NCI-H2107 (cell line): ENCODE results near the gene HTR1B.

Source experiments
- DNase-seq: peaks from one replicate; lab custom pipeline; 2025; lab: John Stamatoyannopoulos, UW

The HTR1B gene

DNA sequence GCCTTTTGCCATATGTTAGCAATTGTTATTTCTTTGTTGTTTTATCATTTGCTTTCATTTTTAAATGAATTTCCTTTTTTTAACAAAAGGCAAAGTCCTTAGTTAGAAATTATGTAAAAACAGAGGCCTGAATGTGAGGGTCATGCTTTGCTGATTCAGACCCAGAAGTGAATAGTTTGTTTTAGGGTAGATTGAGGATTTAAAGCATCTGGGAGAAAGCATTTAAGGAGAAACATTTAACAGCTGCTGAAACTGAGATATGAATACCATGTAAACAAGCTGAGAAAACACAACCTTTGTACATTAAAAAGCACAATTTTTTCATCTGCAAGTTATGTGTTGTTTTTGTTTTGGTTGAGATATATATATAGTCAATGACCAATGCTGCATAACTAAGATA, 8.0 kb downstream of the HTR1B start:
- no peak for DNase-seq

DNA sequence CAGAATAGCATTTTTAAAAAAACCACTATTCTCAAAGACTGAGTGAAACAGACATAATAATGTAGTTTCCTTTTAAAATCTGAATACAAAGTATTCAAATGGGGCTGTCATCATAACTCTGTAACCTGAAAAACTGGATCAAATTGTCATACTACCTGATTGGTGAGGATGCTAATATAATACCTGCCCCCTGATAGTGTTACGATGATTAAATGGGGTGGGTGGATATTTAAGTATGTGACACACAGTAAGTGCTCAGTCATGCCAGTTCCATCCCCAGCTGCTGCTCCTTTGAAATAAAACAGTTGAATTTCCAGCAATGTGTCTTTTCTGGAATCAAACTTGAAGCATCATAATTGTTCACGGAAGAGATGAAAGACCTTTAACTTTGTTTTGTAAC, 8.9 kb downstream of the HTR1B start:
- no peak for DNase-seq

DNA sequence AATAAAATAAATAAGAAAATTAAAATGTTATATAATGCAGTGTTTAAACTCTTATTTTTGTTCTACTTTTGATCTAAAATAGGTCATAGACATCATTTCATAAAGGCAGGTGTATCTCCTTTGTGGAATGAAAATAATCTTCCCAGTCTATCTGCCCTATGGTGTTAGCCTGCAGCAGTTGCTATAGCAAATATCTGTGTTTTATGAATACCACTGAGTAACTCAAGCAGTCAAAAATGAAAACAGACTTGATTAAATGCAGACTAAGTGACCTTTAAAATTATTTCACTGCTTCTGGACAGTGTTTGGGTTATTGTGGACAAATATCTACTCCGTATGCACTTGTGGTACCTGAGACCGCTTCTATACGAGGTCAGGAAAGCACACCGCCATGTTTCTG, 11.8 kb downstream of the HTR1B start:
- no peak for DNase-seq

DNA sequence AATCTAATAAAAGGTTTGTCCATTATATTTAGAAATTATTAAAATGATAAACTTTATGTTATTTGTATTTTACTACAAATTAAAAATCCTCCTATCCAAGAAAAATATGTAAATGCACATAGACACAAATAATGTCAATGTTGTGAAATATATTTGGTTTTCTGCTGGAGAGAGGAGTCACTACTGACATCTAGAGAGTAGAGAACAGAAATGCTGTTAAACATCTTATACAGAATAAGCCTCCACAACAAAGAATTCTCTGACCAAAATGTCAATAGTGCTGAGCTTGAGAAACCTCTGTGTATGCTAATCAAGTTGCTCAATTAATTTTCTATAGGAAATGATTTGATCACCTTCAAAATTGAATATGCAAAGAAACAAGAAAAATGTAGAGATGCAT, 12.4 kb downstream of the HTR1B start:
- no peak for DNase-seq

DNA sequence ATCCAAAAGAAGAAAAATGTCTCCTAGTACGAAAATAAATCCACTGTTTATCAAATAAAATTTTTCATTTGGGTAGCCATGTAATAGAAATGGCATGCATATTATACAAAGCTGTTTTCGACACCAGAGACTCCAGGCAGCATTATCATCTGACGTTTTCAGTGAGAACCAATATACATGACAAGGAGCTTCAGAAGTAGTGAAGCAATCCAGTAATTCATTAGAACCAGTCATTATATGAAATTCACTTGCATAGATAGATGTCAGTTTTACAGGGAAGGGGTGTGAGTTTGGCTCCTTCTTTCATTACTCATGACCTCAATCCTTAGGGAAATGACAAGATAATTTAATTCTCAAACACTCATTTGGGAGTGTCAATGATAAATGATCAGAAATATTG, 14.7 kb downstream of the HTR1B start:
- no peak for DNase-seq

DNA sequence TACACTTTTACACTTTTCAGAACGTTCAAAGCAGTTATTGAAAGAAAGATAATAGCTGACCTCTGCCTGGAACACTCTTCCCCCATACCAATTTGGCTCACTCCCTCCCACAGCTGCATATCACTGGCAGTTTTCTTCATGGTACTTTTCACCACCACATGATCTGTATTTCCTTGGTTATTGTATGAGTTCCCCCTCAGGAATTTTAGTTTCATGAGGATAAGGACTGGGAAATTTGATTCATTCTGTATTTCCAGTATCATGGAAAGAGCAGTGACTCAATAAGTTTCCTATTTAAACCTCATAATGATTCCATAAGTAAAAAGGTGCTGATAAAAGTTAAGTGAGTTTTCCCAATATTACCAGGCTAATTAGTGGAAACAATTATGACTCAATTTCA, 16.0 kb downstream of the HTR1B start:
- no peak for DNase-seq

DNA sequence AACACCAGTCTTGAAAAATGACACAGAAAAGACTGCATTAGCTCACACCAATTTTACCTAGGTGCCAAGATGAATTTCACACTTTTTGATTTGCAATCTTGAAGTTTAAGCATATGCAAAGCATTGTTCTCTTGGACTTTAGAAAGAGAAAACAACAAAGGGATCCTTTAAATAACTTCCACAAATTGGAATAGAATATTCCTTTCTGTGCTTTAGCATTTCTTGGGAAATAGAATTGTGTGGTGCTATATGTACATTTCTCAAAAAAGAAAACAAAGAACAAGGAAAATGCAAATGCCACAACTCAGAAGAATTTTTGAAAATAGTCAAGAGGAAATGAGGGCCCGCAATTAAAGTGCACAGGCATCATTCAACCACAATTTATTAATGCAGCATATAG, 17.0 kb downstream of the HTR1B start:
- no peak for DNase-seq

DNA sequence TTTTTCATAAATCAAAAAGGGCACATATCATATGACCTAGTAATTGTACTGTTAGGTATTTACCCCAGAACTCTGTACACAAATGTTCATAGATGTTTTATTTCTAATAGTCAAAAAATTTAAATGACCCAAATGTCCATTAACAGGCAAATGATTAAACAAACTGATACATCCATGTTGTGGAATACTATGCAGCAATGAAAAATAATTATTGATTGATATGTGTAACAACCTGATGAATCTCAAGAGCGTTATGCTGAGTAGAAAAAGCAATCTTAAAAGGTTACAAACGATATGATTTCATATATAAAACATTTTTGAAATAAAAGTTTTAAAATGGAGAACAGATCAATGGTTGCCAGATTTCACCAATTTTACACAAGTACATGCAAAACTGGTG, 18.1 kb downstream of the HTR1B start:
- no peak for DNase-seq

DNA sequence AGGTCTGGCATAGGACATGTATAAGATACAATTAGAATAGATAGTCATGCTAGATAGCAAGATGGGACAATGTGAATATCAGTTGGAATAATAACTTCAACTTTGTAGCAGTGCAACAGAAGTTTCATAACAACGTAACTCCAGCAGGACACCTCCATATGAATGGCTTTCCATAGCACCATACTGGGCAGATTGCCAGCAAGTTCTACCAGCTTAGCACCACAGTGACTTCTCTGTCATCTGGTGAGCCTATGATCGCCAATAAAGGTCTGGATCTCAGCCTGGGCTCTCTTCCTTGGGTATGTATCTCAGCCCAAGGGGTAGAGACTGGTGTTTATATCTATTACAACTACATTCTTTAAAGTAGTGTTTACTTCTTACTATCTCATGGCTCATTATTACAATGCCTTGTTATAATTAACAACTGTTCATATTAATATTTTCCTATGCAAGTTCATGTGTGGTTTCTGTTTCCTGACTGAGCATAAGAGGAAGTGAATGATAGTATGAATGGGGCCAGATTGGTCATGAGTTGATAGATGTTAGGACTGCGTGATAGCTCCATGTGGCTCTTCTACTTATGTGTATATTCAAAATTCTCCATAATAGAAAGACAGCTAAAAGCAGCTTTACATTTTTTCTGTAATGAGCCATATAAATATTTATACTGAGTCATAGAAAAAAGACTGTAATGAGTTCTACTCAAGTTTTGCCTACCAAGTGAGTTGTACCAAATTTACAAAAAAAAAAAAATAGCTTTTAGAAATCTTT, 22.9 kb downstream of the HTR1B start:
- DNase-seq = no peak

DNA sequence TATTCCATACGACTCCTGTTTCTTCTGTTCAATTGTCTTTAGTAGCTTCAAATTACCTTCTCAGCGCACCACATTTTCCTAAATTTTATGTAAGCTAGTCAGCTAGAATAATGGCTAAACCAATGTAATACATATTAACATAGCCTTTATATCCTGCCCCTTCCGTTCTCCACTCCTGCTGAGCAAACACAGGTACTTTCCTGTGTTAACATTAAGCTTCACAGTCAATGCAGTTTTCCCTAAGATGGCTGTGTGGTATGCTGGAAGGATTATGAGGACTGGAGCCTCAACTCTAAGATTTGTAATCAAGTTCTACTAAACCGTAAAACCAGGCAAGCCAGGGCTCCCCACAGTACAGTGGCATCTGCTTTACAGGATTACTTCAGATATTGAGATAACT, 29.4 kb downstream of the HTR1B start:
- no peak for DNase-seq

DNA sequence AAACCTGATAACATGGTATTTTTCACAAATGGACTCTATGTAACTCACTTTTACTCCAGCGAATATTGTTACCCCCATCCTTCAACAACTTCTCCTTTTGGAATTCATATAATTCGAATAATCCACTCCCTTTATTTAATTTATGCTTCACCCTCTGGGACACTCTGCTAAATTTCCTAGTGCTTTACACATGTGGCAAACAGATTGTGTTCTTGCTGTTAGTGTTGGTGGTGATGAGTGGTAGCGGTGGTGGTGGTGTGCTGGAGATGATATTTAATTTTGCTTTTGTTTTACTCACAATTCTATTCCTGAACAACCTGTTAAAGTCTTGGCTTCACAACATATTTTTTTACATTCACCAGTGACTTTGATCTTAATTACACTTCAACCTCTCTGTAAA, 32.8 kb downstream of the HTR1B start:
- DNase-seq = no peak

DNA sequence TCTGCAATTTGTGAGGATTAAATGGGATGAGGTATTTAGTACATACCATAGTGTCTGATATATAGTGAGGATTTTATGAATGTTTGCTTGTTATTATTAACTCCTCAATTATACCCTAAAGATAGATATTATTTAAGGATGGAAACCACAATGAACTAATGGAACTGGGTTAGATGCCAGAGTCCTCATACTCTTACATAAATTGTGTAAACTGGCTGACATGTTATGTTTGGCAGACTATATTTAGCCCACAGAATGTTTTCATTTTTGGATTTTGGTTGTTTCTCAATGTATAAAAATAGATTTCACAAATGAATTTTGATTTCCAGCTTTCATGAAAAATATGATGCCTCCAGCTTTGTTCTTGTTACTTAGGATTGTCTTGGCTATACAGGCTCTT, 37.6 kb downstream of the HTR1B start:
- no peak for DNase-seq

DNA sequence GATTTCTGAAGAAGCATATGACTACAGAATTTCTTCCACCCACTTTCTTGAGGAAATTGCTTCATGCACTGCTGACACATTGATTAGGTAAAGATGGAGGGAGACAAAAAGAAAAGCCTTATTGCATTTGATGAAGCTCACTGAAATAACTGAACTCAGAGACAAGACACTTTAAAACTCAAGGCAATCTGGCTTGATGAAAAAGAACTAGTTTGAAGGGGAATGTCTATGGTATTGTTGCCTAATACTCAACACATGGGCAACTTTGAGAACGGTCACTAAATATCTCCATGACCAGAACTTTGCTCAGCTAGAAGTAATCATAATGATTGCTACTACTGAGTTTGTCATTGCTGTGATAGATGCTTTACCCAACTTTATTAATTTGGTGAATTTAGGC, 38.1 kb downstream of the HTR1B start:
- no peak for DNase-seq

DNA sequence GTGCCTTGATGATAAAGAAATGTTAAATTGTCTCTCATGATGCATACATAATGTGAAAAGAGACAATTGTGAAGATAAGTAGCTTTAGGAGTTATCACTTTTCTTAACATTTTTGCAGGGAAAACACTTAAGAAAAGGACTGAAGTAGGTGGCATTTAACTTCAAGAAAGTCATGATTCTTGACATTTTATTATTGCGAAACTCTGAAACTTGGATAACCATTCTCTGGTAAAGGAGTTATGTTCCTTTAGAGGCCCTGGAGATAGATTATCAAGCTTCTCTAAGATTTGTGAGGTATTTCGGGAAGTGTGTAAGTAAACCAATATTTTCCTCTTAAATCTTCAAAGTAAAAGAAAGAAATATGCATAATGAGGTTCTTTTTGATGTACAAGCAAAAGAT, 38.5 kb downstream of the HTR1B start:
- no peak for DNase-seq

DNA sequence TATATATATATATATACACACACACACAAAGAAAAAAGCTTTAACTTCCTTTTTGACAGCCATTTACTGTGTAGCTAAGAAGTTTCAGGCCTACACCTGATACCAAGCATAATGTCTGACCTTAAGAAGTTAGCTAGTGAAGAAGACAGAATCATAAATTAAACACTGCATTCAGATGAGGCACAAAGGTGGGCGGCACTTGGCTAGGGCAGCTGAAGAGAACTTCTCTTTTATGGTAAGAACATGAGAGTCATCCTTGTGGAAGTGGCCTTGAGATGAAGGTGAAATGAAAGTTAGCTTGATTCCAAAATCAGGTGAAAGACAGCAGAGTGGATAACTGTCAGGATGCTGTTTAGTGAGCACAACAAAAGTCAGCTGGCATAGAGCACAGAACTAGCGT, 46.5 kb downstream of the HTR1B start:
- DNase-seq = no peak

DNA sequence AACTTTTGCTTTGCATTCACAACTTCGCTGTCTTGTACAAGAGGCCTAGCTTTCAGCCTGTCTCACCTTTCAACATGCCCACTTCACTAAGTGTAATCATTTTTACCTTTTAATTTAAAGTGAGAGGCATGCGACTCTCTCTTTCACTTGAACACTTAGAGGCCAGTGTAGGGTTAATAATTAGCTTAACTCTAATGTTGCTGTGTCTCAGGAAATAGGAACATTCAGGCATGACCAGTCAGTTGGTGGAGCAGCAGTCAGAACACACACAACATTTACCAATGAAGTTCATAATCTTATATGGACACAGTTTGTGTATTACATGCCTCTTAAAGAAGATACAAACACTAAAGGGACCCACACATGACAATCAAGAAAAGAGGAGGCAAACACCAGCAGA, 47.6 kb downstream of the HTR1B start:
- DNase-seq = no peak
